ENCODE data around the gene CHST12. TPM values are rescaled to one million over a fixed set of nuclear protein-coding genes. Genes with fewer than 3 reads are reported as not detected.
"Not testable (repeated sequence)": the region's sequence is repeated elsewhere in the genome, so short reads cannot be mapped to it uniquely, and the experiment has no call there.

Gene CHST12
- total and polyA plus RNA-seq, 2 of the 4 experiments (the other 2 are of a cell fraction) = 3.8 to 27.0 TPM

DNA sequence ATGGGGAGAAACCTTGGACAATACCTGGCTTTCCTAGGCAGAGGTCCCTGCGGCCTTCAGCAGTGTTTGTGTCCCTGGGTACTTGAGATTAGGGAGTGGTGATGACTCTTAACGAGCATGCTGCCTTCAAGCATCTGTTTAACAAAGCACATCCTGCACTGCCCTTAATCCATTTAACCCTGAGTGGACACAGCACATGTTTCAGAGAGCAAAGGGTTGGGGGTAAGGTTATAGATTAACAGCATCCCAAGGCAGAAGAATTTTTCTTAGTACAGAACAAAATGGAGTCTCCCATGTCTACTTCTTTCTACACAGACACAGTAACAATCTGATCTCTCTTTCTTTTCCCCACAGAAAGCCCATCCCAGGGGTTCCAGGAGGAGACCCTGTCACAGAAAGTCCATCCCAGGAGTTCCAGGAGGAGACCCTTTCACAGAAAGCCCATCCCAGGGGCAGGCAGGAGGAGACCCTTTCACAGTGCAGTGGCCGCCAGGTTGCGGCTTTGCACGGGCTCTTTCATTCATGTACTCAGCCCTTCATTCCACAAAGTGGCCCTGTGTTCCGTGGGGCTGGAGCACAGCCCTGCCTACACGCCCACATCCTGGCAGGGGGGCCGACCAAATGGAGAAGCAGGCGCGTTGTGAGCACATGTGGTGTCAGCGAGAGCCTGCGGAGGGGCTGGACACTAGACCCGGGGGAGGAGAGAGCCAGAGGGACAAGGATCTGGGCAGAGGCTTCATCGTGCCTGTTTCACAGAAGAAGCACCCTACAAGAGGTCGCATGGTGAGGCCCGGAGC lies 13.2 kb upstream of the CHST12 start:
- peak overlapping the region; percentile 1 for H2AK9ac ChIP-seq (replicated peaks; ENCODE audit: low read depth, low read length, poor library complexity)
- H3K23ac ChIP-seq (ENCODE audit: low read depth, low read length); H3K56ac ChIP-seq (ENCODE audit: extremely low read depth, insufficient read depth, low read length); H2BK15ac ChIP-seq (ENCODE audit: low read depth, low read length); H3K9ac ChIP-seq (ENCODE audit: low read depth, low read length); in situ Hi-C loops (cut with MboI; ENCODE audit: low sequenced_read_pairs); H3K27me3 ChIP-seq (ENCODE audit: control insufficient read depth, insufficient read depth, low read length); H3K36me3 ChIP-seq (ENCODE audit: control insufficient read depth, insufficient read depth, low read length); H3K79me1 ChIP-seq (ENCODE audit: low read depth in 1 of 2, low read length in 2 of 2); dilution Hi-C loops (cut with HindIII; ENCODE audit: low sequenced_read_pairs, unreplicated experiment); DNase-seq; intact Hi-C loops (cut with micrococcal nuclease); H2BK20ac ChIP-seq (ENCODE audit: low read depth, low read length); H3K9me1 ChIP-seq (ENCODE audit: insufficient read depth, low read length); H4K8ac ChIP-seq (ENCODE audit: low read depth in 2 of 2, low read length in 2 of 2); H4K20me1 ChIP-seq (ENCODE audit: insufficient read depth, low read length); H2BK5ac ChIP-seq (ENCODE audit: low read depth, low read length, poor library complexity, severe bottlenecking); H3K4me2 ChIP-seq (ENCODE audit: low read depth, low read length); POLR2A ChIA-PET (ENCODE audit: unreplicated experiment); H4K91ac ChIP-seq (ENCODE audit: insufficient read depth, low read depth, low read length); H3K4ac ChIP-seq (ENCODE audit: low read depth, low read length); H3K4me3 ChIP-seq (ENCODE audit: insufficient read depth, low read depth, low read length); H3K14ac ChIP-seq (replicated peaks; ENCODE audit: low read depth, low read length); H2AK5ac ChIP-seq (ENCODE audit: low read depth, low read length); H3K27ac ChIP-seq (ENCODE audit: insufficient read depth, low read length); H3K9me3 ChIP-seq (ENCODE audit: control insufficient read depth, insufficient read depth, low read length); H3K18ac ChIP-seq (ENCODE audit: low read depth, low read length); BruUV-seq (replicated peaks); H3K4me1 ChIP-seq (ENCODE audit: control insufficient read depth, insufficient read depth, low read length); H2AFZ ChIP-seq (replicated peaks; ENCODE audit: low read length, poor library complexity); CTCF ChIA-PET; H4K5ac ChIP-seq (ENCODE audit: low read depth, low read length); H2BK120ac ChIP-seq (ENCODE audit: low read depth, low read length): not testable (repeated sequence)
- ATAC-seq (ENCODE audit: low read depth) = peak; percentile 52; the same call in 1 of the 2 replicates
- WGBS, 2 experiments (ENCODE audit: extremely low coverage in 2 of 2, insufficient read length in 1 of 2) = 40% methylated on average over 3 of the region's 16 CpGs; no CpG with 5 or more reads in 1 of the 2 experiments

All from IMR-90 (cell line).